NOMO-1 treated with DMSO at 0.1 percent for 48 hours (cell line): ENCODE data around the gene ELOF1.
A peak's percentile ranks its signal among the peaks of the same experiment; 100 is the strongest.
"Not testable (repeated sequence)": the region's sequence is repeated elsewhere in the genome, so short reads cannot be mapped to it uniquely, and the experiment has no call there.

Experiments
- DNase-seq: peaks from one replicate; lab custom pipeline; 2025; ENCODE audit not compliant: unreplicated experiment; lab: John Stamatoyannopoulos, UW

ELOF1 gene

GRCh38 chr19:11558881-11559828 lies at the start of gene ELOF1:
TSS of gene ELOF1 (minus strand) at chr19:11559230. CDS start at chr19:11554347, 4,883 bp downstream.
- DNase-seq = peak; percentile 97

GRCh38 chr19:11606484-11606883 lies 47.5 kb upstream of the ELOF1 start:
- no peak for DNase-seq

GRCh38 chr19:11599704-11600103 lies 40.7 kb upstream of the ELOF1 start:
- DNase-seq = not testable (repeated sequence)

DNA sequence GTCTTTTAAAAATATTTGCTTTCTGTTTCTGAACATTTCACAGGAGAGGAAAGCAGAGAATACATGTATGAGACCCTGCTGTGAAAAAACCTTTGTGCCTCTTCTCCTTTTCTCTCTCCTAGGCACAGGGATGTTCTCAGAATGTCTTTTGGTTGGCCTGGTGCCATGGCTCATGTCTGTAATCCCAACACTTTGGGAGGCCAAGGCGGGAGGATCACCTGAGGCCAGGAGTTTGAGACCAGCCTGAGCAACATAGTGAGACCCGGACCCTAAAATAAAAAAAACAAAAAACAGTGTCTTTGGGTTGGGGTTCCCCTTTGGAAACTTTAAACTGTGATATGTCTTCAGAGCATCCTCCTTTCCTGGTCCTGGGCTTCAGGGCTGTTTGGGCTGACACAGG lies 39.7 kb upstream of the ELOF1 start:
- DNase-seq = no peak

DNA sequence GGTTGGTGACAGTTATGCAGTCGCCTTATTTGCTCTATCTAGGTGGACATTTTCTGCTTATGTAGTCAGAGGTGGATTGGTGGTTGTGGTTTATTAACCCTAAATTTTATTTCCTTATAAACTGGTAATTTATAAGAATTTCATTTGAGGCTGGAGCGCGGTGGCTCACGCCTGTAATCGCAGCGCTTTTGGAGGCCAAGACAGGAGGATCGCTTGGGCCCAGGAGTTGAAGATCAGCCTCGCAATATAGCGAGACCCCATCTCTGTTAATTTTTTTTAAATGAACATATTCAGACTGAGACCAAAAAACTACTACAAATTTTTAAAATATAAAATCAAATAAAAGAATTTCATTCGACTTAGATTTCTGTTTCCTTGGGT lies 39.1 kb upstream of the ELOF1 start:
- DNase-seq = no peak

DNA sequence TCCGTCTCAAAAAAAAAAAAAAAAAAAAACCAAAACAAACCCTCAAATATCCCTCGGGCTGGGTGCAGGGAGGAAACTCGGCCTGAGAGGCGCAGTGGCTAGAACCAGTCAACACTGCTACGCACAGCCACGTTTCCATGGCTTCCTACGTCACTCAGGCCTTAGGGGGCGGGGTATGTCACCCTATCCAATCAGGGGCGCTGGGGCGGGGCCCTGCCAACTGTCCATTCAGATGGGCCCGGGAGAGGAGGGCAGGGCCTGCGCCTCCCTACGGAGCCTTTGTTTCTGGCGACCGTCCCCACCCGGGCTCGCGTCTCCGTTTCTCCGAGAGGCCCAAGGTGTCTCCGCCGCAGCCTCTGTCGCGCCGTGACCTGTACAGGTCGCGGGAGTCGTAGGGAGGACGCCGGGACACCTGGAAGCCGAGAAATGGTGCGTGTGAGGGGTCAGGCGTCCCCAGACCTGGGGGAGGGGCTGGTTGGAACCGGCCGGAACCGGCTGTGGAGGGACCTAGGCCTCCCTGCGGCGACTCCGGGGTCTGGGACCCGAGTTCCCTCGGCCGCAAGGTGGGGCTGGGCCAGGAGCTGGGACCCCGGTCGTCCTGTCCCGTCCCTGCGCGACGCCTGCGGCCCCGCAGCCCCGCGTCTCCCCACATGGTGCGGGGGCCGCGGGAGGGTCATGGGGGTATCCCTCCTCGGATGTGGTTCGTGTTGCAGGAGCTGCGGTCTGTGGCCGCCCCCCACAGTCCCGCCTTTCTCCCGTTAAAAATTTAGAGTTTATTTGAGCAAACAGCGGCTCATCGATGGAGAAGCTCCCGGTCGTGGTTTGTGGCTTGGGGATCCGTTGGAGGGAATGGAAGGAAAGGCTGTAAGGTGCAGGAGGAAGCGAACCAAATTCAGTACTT lies 38.4 kb upstream of the ELOF1 start, which contains the start of gene ZNF627:
Gene ZNF627 (plus strand): TSS at position 282 of the 901 bp plus-strand sequence. CDS start 145 bp downstream, at position 427.
- DNase-seq = peak; percentile 99

DNA sequence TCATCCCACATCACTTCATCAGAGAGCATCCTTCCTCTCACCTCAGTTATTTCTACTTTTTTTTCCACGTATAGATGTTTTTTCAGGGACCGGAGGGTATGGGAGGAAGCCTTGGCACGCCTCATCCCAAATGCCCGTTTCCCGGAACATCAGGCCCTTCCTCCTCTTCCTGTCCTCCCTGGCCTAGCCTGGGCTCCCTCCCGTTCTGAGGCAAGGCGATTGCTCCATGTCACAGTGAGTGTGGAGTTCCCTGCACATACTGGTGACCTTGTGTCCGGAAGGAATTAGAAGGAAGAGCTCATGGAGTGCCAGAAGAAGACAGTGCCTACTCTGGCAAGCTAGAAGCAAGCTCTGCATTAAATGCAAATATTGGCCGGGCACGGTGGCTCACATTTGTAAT lies 37.1 kb upstream of the ELOF1 start:
- DNase-seq = no peak

- DNase-seq = no peak
Measured at GRCh38 chr19:11594084-11594483, 35.1 kb upstream of the ELOF1 start.

GRCh38 chr19:11587975-11588631 lies 29.1 kb upstream of the ELOF1 start:
- DNase-seq = no peak

GRCh38 chr19:11587302-11587974 lies 28.4 kb upstream of the ELOF1 start:
- peak; percentile 80 for DNase-seq

- DNase-seq = no peak
Measured at GRCh38 chr19:11586331-11586730, 27.3 kb upstream of the ELOF1 start.

DNA sequence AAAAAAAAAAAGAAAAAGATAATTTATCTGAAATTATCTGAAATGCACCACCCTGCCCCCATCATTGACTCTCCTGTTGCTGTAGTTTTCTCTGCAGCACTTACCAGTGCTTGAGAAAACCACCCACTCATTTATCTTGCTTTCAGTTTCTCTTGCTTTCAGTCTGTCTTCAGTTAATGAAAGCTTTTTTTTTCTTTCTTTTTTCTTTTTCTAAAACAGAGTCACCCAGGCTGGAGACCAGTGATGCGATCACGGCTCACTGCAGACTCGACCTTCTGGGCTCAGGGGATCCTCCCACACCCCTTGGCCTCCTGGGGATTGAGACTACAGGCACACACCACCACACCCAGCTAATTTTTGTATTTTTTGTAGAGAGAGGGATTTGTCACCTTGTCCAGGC lies 22.7 kb upstream of the ELOF1 start:
- peak; percentile 61 for DNase-seq

DNA sequence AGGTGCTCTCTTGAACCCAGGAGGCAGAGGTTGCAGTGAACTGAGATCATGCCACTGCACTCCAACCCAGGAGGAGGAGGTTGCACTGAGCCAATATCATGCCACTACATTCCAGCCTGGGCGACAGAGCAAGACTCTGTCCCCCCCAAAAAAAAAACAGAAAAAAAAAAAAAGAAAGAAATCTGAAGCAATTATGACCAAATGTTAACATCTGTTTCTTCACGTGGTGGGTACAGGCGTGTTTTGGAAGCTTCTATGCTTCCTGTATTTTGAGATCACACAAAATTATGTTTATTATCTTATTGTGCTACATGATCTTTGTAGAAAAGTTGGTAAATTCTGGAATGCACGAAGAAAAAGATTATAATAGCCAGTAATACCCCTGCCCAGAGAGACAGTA lies 21.1 kb upstream of the ELOF1 start:
- peak; percentile 18 for DNase-seq

DNA sequence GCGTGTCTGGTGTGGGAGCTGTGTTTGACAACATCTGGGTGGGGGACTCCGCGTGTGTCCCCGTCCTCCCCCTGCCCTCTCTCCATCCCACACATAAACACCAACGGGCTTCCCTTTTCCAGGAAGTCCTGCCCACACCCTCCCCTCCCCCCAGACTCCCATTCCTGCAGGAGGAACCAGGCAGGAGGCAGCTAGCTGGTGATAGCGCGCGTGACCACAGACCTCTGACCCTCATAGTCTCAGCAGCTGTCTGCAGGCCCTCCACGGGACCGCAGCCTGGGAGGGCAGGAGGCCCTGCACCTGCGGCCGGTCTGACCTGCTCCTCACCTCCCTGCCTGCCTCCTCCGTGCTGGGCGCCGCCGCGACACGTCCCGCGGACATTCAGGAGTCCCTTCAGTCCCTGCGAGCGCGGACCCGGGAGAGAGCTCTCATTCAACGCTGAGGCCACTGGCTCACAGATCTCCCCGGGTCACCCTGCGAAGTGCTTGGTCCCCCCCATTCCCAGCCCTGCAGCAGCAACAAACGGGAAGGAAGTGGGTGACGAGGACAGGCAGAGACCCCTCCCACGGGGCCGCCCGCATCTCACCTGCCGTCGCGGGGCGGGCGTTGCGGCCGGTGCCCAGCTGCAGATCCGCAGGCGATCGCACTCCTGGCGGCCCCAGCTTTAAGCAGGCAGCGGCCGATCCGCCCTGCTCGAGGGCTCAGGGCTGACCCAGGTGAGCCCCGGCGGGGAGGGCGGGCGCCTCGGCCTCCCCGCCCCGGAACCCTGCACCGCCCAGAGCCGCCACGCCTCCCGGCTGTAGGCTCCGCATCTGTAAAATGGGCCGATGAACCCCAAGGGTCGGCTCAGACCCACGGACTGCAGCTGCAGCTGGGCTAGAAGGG lies 19.5 kb upstream of the ELOF1 start:
- DNase-seq = no peak

DNA sequence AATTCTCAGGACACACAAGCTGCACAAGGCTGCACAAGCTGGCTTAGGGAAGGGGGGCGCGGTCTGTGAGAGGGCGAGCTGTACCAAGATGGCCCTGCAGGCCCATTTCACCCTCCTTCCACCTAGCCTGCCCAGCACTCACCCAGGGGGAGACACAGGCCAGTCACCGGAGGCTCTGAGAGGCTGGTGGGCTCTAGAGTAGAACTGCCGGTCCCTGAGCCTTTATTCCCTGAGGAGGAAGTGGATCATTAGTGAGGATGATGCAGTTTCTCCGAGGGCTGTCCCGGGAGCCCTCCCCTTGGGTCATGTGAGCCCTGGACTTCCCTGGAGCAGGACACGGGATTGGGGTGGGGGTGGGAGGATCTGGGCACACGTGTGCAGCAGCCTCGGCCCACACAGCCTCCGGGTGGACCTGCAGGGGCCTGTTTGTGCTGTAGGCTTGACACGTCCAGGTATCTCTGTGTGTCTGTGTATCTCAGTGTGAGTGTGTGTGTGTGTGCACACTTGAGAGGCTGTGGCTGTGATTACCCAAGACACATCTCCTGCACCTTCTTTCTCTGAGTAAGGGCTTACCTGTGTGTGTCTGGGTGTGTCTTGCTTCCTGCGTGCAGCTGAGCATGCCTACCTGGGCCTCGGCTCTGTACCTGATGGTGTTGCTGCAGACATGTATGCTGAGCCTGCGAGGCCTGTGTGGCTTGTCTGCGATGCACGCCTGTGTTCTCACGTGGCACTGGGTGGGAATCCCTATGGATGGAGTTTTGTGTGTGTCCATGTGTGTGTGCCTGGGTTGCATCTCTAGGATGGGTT lies 18.6 kb upstream of the ELOF1 start, which contains the start of gene ACP5:
Gene ACP5 (minus strand): TSS at position 195 of the 807 bp plus-strand sequence. CDS start 328 bp downstream, outside the sequence.
- DNase-seq = no peak

DNA sequence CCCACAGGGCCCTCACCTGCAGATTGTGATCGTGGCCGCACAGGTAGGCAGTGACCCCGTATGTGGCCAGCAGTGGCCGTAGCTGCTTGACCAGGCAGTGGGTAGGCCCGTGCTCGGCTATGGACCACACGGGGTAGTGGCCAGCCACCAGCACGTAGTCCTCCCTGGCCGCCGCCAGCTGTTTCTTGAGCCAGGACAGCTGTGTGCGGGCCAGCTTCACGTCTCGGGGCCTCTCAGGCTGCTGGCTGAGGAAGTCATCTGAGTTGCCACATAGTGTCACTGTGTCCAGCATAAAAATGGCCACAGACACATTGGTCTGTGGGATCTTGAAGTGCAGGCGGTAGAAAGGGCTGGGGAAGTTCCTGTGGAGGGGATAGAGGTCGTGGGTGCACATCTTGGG lies 17.2 kb upstream of the ELOF1 start:
- DNase-seq = no peak

DNA sequence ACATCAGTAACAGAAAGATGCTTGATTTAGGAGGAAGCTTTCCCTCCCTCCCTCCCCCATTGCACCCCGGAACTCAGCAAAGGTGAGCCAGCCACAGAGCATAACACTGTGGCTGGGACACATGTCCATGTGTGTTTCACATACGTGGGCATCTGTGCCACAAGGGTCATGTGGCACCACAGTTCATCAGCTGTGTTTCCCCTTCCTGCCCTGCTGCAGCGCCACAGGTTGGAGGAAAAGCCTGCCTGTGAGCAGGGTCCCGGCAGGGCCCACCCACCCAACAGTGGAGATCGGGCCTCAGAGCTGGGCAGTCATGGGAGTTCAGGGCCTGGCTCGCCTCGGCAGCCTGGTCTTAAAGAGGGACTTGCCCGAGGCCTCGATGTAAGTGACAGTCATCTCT lies 15.7 kb upstream of the ELOF1 start:
- DNase-seq = no peak

DNA sequence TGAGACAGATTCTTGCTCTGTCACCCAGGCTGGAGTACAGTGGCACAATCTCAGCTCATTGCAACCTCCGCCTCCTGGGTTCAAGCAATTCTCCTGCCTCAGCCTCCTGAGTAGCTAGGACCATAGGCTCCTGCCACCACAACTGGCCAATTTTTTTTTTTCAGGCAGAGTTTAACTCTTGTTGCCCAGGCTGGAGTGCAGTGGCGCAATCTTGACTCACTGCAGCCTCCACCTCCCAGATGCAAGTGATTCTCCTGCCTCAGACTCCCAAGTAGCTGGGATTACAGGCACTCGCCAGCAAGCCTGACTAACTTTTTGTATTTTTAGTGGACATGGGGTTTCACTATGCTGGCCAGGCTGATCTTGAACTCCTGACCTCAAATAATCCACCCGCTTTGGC lies 14.7 kb upstream of the ELOF1 start:
- not testable (repeated sequence) for DNase-seq

DNA sequence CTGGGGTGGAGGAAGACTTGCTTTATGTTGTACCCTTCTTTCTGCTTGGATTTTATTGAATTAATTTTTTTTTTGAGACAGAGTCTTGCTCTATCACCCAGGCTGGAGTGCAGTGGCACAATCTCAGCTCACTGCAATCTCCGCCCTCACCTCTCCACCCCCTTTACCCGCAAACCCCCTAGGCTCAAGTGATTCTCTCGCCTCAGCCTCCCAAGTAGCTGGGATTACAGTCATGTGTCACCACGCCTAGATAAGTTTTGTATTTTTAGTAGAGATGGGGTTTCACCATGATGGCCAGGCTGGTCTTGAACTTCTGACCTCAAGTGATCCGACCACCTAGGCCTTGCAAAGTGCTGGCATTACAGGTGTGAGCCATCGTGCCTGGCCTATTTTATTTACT lies 14.3 kb upstream of the ELOF1 start:
- DNase-seq = not testable (repeated sequence)
